HG03432 (cell line): ENCODE measurements around the gene CD99L2.
A peak's percentile ranks its signal among the peaks of the same experiment; 100 is the strongest.

ENCODE experiments used
- ATAC-seq: cut with Tn5 transposase; IDR thresholded peaks from one replicate; pipeline ENCODE4 v1.9.1; 2021; ENCODE audit warnings: mild to moderate bottlenecking, moderate library complexity; ENCODE audit not compliant: unreplicated experiment

The CD99L2 gene, protein sequence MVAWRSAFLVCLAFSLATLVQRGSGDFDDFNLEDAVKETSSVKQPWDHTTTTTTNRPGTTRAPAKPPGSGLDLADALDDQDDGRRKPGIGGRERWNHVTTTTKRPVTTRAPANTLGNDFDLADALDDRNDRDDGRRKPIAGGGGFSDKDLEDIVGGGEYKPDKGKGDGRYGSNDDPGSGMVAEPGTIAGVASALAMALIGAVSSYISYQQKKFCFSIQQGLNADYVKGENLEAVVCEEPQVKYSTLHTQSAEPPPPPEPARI

DNA sequence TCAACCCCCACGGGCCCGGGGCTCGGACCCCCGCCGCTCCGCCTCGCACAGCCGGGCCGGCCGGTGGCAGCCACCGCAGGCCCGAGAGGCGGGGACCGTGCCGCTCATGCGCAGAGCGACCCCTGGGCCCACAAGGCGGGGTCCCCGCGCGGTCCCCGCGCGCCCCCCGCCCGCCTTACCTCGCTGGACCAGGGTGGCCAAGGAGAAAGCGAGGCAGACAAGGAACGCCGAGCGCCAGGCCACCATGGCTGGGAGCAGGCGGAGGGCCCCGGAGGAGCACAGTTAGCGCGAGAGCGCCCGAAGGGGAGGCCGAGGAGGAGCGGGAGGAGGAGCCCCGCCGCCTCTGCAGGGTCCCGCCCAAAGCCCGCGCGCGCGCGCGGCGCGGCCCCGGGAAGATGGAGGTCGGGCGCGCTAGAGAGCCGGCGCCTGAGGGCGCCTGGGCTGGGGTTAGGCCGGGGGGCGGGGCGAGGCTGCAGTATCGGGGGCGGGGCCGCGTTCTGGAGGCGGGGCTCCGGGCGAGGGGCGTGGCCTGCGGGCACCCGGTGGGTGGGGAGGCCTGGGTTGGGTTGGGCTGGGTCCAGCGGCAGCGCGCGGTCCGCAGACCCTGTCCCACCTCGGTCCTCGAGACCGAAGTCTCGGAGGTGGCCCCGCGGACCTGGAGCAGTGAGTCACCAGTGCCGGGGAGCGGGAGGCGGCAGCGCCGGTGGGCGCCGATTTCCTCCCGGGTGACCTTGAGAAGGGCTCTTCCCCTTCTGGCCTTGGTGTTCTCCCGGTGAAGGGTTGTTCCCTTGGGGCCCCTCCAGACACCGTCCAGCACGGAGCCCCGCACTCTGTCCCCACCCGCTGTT is at the start of gene CD99L2:
Gene CD99L2, minus strand, starts transcription at position 326 of the 848 bp plus-strand sequence. Its CDS starts 80 bp downstream, at position 246.
- ATAC-seq: peak; percentile 95

DNA sequence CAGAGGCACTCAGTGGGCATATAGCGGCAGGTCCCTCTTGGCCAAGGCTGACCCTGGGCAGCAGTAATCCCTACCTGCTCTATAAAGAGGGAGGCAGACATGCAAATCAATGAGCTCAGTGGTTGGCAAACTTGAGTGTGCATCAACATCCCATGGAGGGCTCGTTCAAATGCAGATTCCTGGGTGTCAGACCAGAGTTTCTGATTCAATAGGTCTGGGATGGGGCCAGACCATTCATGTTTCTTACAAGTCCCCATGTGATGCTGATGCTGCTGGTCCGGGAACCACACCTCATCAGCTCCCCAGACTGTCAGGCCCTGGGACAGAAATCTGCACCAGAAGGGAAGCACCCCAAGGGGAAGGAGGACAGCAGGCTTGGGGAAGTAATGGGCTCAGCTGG is 45.8 kb upstream of the CD99L2 start:
- ATAC-seq: no peak

DNA sequence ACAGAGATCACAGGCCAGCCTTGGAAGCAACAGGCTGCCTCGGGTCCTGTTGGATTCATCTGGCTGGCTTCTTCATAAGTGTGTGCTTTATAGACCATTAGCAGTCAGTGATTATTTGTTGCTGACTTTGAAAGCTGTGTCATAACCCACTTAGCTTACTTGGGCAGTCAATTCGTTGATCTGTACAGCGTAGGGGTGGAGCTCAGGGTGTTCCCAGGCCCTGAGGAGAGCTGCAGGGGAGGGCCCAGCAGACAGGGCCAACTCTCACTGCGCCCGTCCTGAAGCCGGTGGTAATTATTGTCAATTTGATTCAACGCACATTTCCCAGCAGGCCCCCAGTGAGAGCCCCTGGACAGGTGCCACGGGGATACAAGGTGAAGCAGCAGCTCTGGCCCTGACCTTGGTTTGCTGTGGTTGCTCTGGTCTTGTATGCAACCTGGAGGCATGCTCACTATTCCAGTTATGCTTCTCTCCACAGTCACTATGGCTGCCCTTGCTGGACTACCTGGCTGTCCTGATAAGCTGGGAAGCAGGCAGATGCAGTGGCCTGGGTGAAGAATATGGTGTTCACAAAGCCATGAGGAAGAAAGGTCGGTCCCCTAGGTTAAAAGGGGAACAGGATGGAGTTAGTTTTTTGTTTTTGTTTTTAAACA is 44.6 kb upstream of the CD99L2 start:
- ATAC-seq: no peak

DNA sequence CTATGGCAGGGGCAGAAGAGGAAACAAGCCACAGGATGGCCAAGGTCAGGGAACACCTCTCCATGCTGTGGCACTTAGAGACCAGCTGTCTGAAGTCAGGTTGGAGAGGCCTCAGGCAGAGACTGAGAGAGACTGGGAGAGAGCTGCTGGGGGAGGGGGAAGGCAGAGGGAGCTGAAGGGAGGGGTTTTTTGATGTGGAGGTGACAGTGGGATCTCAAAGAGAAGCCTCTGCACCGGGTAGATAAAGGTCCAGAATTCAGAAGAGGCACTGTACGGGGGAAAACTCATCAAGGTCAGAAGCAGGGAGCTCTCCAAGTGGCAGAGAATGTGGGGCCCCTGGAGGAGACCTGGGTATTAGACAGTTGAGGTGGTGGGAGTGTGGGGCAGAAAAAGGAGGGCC is 43.1 kb upstream of the CD99L2 start:
- ATAC-seq: no peak

DNA sequence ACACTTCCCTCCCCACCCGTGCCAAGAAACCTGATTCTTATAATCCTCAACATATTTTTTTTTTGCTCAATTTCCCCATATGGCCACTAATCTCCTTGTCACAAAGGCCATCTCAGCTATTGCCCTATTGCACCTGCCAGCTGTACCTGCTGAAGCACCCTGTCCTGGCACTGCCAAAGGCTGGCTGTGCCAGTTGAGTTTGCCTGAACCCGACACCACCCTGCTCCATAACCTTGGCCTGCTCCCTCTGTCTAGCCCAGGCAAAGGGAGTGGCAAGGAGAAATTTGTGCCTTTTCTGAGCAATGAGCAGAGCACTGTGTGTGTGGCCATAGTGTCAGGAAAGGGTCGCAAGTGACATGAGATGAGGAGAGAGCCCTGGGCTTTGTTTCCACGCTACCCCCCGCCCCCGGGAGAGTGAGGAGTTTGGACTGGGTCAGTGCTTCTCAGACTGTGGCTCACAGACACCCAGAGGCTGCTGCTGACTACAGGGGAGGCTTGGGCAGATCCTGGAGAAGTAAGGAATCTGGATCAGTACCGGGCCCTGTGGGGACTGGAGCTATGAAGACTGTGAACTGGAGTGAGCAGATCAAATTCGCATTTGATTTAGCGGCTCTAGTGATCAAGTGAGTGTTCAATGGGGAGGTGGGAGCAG is 42.5 kb upstream of the CD99L2 start:
- no peak for ATAC-seq

DNA sequence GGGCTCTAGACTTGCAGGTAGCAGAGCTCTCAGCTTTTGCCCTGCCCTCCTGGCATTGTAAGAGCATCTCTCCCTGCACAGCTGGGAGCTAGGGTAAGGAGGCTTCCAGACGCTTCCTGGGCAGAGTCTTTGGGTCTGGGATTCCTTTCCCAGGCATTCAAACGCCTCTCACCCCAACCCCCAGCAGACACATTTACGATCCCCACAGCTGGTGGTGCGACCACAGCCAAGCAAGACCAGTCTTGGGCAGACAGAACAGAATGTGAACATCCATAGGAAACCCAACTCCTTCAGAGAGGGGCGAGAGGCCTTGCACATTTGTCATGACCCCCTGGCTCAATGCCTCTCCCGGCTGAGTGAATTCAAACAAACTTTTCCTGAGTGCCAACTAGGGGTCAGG is 38.1 kb upstream of the CD99L2 start:
- no peak for ATAC-seq

DNA sequence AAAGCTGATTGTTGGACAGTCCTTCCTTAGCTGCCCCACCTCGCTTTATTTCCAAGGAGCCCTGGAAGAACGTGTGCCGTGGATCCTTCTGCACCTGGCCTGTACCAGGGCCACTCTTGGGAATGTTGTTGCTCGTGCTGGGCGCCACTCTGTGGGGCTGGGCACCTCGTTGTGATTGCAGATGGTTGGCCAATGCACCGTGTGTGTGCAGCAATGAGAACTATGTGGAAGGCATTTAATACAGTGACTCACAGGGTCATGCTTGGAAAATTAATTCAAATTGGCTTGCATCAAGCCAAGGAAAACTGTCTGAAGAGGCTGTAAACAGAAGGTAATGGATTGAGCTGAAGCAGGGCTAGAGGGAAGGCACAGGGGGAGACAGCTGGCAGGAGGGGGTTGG is 37.0 kb upstream of the CD99L2 start:
- ATAC-seq: no peak

DNA sequence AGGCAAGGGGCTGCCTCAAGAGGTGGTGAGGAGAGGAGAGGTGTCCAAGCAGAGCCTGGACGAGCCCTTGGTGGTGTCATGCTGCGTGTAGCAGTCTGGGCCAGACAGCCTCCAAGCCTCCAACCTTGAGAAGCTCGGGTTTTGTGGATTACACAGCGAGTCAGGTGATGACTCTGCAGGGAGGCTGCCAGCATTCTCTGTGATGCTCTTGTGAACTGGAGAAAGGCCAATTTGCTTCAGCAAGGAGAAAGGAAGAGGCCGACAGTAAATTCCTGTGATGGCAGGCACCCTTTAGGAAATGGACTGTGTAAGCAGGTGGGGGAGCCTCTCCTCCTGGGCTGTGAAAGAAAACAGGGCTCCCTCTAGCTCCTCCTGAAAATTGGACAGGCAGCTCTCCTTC is 36.0 kb upstream of the CD99L2 start:
- ATAC-seq: no peak

DNA sequence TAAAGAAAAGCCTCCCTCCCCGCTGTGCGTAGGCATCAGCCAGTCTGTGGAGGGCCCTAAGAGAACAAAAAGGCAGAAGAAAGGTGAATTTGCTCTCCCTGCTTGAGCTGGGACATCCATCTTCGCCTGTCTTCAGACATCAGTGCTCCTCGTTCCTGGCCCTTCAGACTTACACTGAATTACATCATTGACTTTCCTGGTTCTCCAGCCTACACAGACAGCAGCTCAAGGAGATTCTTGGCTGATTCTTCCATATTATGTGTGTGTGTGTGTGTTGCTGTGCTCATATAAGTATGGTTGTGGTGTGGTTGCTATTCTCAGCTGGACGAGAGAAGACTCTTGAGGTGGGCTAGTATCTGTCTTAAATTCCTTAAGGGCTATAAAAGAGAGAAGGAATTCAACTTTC is 35.5 kb upstream of the CD99L2 start:
- ATAC-seq: no peak

DNA sequence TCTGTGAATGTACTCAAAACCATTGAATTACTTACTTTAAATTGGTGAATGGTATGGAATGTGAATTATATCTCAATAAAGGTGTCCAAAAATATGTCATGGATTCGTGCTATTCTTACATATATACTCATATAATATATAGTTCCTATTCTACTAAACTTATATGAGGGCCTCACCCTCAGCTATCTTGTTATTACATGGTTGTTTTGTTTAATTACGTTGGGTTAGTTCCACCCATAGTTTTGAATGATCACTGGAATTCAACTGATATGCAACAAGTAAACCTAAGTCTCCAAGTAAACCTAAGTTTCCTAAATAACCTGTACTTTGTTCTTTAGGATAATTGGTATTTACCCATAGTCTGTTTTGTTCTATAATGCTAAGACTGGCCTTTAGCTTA is 30.6 kb upstream of the CD99L2 start:
- no peak for ATAC-seq

DNA sequence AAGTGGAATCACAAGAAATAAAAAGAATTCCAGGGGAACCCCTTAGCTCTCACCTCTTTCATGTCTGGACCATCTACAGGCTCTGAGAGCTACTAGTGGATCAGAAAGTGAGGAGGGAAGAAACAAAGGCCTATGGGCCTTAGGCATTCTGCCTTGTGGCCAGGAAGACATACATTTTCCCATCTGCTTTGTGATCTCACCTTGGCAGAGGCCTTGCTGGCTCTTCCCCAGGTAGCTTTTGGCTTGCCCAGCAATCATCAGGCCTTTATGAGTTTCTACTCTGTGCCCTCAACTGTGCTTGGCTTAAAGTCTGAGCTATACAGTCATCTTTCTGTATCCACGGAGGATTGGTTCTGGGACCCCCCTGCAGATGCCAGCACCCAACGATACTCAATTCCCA is 28.3 kb upstream of the CD99L2 start:
- ATAC-seq: no peak

DNA sequence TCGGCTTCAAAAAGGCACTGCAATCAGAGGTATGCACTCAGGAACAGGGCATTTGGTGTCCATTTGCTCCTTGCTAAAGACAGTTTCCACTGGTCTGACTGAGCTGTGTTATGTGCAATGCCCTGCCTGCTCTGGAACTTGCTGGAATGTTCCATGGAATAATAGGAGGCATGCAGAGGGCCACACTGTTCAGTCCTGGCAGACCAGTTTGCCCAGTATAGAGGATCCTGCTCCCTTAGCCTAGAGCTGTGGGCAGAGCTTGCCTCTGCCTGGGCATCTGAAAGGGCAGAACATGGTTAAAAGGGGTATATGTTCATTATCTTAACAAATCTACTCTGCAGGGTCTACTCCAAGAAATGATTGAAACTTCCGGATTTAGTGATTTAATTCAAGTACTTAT is 27.8 kb upstream of the CD99L2 start:
- ATAC-seq: no peak

DNA sequence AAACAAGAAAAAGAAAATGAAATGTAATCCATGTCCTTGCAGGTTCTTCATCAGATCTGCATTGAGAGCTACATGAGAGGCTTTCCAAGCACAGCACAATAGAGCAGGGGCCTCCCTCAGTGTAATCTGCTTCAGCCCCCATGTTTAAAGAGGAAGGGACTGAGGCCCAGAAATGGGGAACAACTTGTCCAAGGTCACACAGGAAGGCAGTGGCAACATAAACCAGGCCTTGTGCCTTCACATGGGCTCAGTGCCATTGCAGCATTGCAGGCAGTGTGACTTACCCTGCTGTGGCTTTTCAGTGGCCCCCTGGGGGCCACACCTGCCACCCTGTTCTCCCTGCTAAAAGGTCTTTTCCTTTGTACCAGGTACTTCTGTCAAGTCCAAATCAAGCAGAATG is 20.9 kb upstream of the CD99L2 start:
- ATAC-seq: no peak

DNA sequence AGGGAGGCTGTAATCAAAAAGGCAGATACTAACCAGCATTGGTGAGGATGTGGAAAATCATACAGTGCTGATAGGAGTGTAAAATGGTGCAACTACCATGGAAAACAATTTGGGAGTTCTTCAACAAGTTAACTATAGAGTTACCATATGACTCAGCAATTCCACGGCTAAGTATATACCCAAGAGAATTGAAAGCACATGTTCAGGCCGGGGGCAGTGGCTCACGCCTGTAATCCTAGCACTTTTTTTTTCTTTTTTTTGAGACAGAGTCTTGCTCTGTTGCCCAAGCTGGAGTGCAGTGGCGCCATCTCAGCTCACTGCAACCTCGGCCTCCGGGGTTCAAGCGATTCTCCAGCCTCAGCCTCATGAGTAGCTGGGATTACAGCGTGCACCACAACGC is 15.0 kb upstream of the CD99L2 start:
- ATAC-seq: no peak

DNA sequence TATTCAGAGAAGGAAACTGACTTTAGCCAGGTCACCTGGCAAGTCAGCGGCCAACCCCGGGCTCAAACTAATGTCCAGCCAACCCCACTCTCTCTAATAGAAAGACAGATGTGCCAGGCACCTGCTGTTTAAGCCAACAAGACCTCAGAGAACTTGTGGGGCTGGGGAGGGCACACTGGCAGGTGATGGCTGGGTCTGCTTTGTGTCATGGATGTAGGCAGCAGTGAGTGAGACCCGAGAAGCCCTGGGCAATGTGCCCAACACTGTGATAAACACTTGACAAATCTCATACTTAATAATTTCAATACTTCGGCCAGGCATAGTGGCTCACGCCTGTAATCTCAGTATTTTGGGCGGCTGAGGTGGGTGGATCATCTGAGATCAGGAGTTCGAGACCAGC is 9.0 kb upstream of the CD99L2 start:
- no peak for ATAC-seq

DNA sequence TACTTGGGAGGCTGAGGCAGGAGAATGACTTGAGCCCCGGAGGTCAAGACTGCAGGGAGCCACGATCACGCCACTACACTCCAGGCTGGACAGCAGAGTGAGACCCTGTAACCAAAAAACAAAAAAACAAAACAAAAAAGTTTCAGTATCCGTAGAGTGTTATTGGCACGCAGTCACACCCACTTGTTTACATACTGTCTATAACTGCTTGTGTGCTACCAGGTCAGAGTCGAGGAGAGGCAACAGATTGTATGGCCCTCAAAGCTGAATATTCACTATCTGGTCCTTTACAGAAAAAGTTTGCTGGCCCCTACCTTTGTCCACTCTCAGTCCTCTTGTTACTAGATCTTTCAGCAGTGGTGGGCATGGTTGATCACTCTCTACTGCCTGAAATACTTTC is 8.2 kb upstream of the CD99L2 start:
- no peak for ATAC-seq

DNA sequence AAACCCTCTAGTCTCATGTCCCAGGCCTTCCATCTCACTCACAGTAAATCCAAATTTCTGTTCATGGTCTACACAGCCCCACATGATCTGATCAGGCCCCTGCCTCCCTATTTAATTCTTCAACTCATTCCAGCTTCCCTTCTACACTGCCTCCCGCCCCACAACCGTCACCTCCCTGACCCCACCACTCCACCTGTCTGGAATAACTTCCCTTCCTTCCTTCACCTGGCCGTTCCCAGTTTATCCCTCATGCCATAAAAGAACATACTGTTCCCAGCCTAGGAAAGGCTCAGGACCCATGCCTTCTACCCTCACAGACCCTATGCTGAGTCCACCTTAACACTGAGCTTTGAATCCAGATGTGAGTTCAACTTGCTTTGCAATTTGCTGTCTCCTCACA is 6.8 kb upstream of the CD99L2 start:
- ATAC-seq: no peak

DNA sequence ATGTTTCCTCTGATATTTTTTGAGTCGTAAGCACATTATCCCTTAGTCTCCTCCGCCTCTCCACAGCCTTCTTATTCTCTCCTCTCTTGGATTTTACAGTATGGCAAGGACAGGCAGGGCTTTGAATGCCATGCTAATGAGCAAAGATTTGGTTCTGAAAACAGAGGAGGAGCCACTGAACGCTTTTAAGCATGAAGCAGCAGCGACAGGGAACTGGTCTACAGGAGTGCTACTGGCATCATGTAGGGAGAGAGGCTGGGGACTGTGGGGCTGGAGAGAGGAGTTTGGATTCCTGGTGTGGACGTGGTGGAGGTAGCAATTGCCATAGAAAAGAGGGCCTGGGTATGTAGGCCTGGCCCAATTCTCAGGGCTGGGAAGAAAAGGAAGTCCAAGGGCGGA is 4.6 kb upstream of the CD99L2 start:
- no peak for ATAC-seq

DNA sequence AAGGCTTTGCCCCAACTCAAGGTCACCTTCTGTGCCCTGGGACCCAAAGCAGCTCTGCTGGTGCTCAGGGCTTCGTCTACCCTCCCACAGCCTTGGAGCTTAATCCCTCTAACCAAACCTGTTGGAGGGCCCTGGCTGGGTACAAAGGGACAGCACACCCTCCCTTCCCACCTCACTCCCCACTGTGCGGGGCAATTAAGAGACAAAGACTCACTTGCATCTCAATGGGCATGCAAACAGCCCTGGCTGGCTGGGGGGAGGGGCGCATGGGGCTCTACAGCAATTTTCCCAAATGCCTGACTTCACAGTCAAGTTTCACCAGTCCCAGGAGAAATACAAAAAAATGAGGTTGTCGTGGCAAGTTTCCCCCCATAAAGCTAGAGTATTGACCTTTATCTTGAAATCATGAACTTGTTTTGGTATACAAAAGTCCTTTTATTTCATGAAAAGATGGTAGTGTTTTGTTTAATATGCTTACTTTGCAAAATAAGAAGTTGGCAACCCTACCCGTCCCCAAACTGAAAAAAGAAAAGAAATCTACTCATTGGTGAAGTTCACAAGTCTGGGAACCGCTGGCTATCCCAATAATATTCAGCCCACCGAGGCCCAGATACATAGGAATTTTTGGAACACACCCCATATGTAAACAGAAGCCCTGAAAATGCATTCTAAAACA is 4.1 kb upstream of the CD99L2 start:
- no peak for ATAC-seq

DNA sequence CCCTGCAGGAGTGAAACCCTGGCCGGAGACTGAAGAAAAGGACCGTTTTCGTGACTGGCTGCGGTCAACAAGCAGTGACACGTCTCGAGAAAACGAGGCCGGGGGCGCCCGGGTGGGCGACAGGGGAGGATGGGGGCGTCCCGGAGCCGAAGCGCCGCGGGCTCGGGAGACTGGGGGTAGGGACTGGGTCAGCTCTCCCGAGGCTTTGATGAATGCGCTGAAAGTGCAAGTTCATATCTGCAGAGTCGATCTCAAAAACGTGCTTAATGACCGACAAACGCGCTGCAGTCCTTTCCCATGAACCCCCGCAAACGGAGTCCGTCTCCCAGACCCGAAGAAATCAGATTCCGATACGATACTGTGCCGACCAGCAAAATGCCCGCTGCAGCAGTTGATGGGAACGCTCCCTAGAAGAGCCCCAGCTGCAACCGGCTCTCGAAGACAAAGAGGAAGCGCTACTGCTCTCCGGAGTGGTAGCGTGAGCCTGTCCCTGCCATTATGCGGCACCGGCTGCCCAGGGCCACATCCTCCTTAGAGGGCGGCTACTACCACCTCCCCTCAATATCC is 806 bp upstream of the CD99L2 start:
- ATAC-seq: peak; percentile 49
